Right ventricle myocardium superior (tissue), 1 donor: ENCODE data around the gene SERPINB7. TPM values are rescaled to one million over a fixed set of nuclear protein-coding genes. Genes with fewer than 3 reads are reported as not detected.
"Not testable (repeated sequence)": the region's sequence is repeated elsewhere in the genome, so short reads cannot be mapped to it uniquely, and the experiment has no call there.

Experiments
- ATAC-seq: fragments of 200-7000 bp; cut with Tn5 transposase; one replicate; pipeline ENCODE4 v1.9.1; 2020; ENCODE audit warnings: mild to moderate bottlenecking; ENCODE audit not compliant: poor library complexity
- DNase-seq: peaks from one replicate; pipeline ENCODE4 v3.0.0-alpha.2; 2020
- intact Hi-C: fragments of 100-400 bp; cut with DNase I; formaldehyde crosslinking; loops from one replicate; pipeline ENCODE4 v1.11.2; 2022
- long read RNA-seq: library from polyadenylated mRNA; unstranded; transcript quantifications from one replicate; pipeline ENCODE4 v2.0.0, GENCODE V29; 2021
- total RNA-seq: library from RNA; stranded (reverse); fragmentation: NEBNext Ultra II Directional; extraction: Animal tissue kit (Norgen Biotek cat#: 25700); gene quantifications from one replicate; pipeline ENCODE4 v1.2.1, GENCODE V29; 2021
- donor health status: DM: no; HTN: yes; CAD: no; lungs with severe emphysema.

Gene SERPINB7
- total RNA-seq: not detected
- long read RNA-seq: 0 reads

DNA sequence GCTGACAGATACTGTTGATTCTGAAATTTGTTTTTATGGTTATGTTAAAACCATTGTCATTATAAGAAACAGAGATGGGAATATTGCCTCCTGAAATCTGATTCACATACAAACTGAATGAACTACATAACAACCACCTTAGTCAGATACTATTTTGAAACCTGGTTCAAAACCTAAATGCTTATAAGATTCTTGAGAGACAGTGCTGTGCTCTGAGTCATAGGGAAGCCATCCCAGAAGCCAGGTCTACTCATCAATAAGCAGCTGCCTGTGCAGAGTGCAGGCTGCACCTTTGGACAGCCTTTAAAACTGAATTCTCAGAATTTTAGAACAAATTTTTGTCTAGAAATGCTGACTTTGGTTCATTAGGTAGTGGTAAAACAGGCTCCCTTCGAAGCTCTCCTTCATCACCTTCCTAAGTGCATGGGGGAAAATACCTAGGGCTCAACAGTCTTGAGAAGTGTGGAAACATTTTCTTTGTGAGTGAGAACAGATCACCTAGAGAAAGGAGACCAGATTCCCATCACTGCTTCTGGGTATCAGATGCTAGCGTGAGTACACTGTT is at the start of gene SERPINB7:
Gene SERPINB7, plus strand, starts transcription at position 253 of the 565 bp plus-strand sequence. CDS start 6,955 bp downstream, outside the sequence.
- ATAC-seq (no peak), DNase-seq (no peak)
- intact Hi-C loops: no loop called here

DNA sequence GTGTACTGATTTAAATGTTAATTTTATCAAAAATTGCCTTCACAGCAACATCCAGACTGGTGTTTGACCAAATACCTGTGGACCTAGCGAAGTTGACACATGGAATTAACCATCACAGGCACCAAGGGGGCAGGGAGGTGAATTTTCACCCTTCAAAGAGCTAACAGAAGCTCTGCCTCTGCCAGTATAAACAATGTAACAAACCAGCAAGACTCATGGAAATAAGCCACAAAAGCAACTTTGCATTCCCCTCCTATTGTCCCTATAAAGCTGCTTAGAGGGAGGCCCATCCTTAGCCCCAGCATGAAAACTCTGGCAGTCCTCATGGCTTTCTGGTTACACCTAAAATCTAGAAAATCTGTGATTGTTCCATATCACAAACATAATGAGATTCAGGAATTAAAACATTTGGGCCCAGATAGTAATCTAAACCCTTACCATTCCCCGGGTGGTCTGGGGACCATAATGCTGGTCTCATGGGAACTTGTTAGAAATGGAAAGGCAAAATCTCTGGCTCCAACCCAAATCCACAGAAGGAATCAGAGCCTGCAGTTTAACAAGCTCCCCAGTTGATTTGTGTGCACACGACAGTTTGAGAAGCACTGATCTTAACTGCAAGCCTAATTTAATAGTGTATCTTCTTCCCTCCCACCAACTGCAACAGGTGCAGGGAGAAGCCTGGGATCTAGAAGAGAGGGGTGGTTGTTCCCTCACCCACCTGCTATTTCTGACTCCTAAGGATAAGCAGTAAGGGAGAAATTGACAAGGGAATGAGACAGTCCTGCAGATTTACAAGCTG is 49.3 kb upstream of the SERPINB7 start:
- ATAC-seq: no peak
- intact Hi-C loops: no loop called here

DNA sequence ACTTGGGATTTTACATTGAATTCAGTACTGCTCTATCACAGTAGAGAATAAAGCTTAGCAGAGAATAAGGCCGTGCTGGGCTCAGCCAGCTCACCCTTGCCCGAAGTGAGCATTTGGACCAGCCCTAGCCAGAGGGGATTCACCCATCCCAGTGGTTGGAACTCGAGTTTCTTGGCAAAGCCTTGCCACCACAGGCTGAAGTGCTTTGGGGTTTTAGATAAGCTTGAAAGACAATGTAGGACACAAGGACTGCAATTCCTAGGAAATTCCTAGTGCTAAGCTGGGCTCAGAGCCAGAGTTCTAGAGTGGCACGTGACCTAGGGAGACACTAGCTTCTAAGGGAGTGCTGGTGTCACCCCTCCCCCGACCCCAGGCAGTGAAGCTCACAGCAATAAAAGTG is 44.4 kb upstream of the SERPINB7 start:
- DNase-seq: no peak
- no peak for ATAC-seq
- intact Hi-C loops: no loop called here

More for the DNA sequence above, 49.3 kb upstream of the SERPINB7 start:
- DNase-seq: no peak

DNA sequence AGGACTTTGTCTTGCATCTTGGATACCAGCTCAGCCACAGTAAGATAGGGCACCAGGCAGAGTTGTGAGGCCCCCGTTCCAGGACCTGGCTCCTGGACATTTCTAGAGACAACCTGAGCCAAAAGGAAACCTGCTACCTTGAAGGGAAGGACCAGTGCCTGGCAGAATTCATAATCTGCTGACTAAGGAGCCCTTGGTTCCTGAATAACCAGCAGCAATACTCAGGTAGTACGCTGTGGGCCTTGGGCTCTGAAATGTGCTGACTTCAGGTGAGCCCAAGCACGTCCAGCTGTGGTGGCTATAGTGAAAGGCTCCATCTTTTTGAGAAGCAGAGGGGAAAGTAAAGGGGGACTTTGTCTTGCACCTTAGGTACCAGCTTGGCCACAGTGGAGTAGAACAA is 44.0 kb upstream of the SERPINB7 start:
- intact Hi-C loops: no loop called here
- DNase-seq (no peak), ATAC-seq (no peak)

- intact Hi-C loops: no loop called here
- DNase-seq (no peak), ATAC-seq (no peak)
Observed at GRCh38 chr18:63736876-63737275, 38.3 kb upstream of the SERPINB7 start.

- DNase-seq (no peak), ATAC-seq (no peak)
- intact Hi-C loops: no loop called here
Observed at GRCh38 chr18:63741769-63742168, 33.4 kb upstream of the SERPINB7 start.

GRCh38 chr18:63747006-63747405 is 28.2 kb upstream of the SERPINB7 start:
- intact Hi-C loops: no loop called here
- no peak for DNase-seq
- ATAC-seq: no peak

- DNase-seq (no peak), ATAC-seq (no peak)
- intact Hi-C loops: no loop called here
Observed at GRCh38 chr18:63749489-63749888, 25.7 kb upstream of the SERPINB7 start.

DNA sequence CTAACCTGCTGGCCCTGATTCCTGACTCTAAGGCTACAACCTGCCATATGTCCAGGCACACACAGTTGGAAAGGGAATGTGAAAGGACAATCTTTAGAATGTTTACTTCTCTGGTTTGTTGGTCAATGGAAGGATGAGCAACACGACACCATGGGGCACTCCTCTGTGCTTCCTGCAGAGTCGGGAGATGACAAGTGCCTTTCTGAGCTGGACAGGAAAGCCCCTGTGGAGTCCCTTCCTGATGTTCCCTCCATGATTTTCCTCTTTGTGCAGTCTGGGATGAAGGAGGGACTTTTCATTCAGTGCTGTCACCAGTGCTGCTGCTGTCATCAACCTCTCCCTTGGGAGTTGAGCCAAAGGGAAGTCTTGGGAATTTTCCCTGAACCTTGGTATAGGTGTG is 22.6 kb upstream of the SERPINB7 start:
- DNase-seq (no peak), ATAC-seq (no peak)
- intact Hi-C loops: no loop called here

DNA sequence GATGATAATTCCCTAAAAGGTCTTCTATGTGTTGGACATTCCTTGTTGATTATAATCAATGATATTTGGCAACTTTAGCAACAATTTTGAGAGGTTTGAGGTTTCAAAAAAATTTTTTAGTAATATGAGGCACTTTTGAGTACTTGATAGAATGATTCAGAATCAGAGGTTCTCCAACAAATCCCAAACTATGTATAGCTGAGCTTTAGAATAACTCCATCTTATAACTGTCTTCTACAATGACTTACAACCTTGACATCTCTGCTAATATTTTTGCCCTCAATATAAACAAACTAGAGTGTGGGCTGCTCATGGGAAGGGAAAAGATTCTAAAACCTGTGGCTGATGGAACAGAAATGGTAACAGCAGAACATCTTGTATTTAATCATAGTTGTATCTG is 21.5 kb upstream of the SERPINB7 start:
- no peak for DNase-seq
- intact Hi-C loops: no loop called here

GRCh38 chr18:63757541-63757940 is 17.7 kb upstream of the SERPINB7 start:
- peak; percentile 45 for ATAC-seq
- intact Hi-C loops: no loop called here
- no peak for DNase-seq

More for the DNA sequence above, 21.5 kb upstream of the SERPINB7 start:
- no peak for ATAC-seq

DNA sequence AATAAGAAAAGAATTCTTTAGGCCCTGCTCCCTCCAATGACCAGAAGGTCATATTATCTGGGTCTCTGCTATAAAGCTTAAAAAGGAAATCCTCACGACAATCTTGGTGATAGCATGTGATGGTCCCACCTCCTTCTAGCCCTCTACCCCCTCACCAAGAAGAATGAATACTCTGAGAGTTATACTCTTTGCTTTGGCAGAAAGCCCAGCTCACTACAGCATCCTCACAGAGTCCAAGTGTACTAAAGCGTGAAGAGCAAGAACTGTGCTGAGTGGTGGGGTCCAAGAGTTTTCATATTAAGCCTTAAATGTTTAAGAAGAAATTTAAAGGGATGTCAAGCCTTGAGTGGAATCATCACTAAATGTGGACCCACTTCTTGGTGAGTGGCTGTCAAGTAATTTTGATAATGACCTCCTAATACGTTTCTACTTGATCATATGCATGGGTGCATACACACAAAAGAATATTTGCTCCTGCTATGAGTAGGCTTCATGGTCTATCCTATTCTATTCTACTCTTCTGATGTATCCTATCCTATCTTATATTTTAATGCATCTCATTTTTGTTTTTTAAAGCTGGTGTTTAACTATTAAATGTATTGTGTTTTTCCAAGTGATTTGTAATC is 16.5 kb upstream of the SERPINB7 start:
- no peak for DNase-seq
- no peak for ATAC-seq
- intact Hi-C loops: no loop called here

- not testable (repeated sequence) for DNase-seq, ATAC-seq
Observed at GRCh38 chr18:63759786-63760185, 15.4 kb upstream of the SERPINB7 start.

DNA sequence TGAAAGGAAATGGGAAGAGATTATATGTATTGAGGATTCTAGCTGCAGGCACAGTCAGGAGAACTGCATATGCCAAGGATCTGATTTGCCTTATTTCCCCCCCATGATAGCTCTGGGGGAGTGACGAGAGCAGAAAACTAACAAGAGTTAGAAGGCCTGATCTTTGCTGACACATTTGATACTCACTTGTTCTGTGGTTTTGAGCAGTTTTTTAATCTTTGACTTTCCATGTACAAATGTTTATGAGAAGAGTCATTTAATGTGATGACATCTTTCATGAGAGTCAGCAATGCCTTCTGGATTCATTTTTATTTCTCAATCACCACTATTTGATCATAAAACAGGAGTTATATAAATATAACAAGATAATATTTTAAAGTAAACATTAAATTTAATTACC is 12.7 kb upstream of the SERPINB7 start:
- DNase-seq: no peak
- intact Hi-C loops: no loop called here
- no peak for ATAC-seq

More at GRCh38 chr18:63759786-63760185, 15.4 kb upstream of the SERPINB7 start:
- intact Hi-C loops: not testable (repeated sequence)

DNA sequence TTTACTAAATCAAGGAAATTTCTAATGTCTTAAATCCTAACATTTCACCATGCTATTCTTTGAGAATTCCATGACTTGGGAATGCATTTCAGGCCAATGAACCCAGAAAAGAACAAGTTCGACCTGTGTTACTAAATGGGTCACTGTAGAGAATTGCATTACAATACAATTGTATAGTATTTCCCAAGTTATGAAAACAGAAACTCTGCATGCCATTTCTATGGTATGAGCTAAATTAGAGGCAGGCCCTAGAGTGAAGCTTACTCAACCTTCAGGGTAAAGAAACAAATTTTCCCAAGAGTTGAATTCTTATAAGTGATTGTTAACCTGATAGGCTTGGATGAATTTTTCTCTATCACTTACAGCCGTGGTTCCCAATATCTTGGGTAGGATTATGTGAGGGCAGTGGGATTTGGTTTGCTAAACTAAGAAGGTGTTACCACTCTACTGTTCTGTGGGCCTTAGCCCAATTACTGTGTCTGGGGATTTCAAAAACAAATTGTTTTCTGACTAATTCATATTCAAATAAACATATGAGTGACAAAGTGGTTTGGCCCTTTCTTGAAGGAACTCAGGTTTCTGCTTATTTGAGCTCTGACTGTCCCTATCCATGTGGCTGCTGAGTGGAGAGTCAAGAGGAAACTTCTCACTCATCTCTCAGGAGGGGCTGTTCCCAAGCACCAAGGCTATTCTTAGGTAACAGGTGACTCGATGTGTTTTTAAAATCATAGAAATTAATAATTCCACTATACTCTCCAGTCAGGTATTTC is 11.2 kb upstream of the SERPINB7 start:
- ATAC-seq: no peak
- DNase-seq: no peak
- intact Hi-C loops: no loop called here

- DNase-seq: no peak
- intact Hi-C loops: no loop called here
- no peak for ATAC-seq
Observed at GRCh38 chr18:63765837-63766236, 9.4 kb upstream of the SERPINB7 start.

- no peak for DNase-seq
- intact Hi-C loops: no loop called here
Observed at GRCh38 chr18:63773551-63773950, 1.7 kb upstream of the SERPINB7 start.

DNA sequence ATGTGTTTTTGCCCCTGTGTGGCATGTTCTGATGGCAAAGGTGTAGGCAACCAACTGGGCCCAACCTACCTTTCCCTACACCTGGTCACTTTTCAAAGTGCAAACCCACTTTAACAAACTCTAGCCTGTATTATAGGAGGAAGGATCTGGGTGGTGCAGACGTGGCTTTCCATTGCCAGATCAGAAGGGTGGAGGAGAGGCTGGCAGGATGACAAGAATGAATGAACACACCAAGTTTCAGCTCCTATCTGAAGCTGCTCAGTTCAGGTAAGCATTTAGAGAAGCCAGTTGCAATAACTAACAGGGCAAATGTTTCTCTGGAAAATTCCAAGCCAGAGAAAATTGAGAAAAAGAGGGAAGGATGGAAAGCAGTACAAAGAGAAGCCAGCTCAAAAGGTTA is 707 bp upstream of the SERPINB7 start:
- DNase-seq (no peak), ATAC-seq (no peak)
- intact Hi-C loops: no loop called here

More at GRCh38 chr18:63773551-63773950, 1.7 kb upstream of the SERPINB7 start:
- ATAC-seq: no peak

GRCh38 chr18:63779386-63779785 is 4.2 kb downstream of the SERPINB7 start:
- intact Hi-C loops: no loop called here
- DNase-seq (no peak), ATAC-seq (no peak)
